ENCODE measurements around the gene DNM2. TPM values are rescaled to one million over a fixed set of nuclear protein-coding genes. Genes with fewer than 3 reads are reported as not detected.
"Not testable (repeated sequence)": the region's sequence is repeated elsewhere in the genome, so short reads cannot be mapped to it uniquely, and the experiment has no call there.

DNM2 gene
- total RNA-seq, 1 experiment from 2014 or later = 116 TPM

GRCh38 chr19:10737722-10738121 lies 19.8 kb downstream of the DNM2 start:
- DNase-seq = no peak
- Histone ChIP-seq H3K9me3 (peaks cover 15% of the 10 kb centered on the region), H3K36me3 (peaks cover 25% of the 10 kb centered on the region), H3K27me3 (no peaks in the 10 kb centered on the region), H3K4me3 (no peak overlapping the region)

- Histone ChIP-seq H3K9me3 (peaks cover 15% of the 10 kb centered on the region), H3K4me3 (no peak overlapping the region), H3K27me3 (no peaks in the 10 kb centered on the region), H3K36me3 (peaks cover 22% of the 10 kb centered on the region)
- no peak for DNase-seq
These were observed 22.9 kb downstream of the DNM2 start for GRCh38 chr19:10740798-10741197.

- peaks cover 14% of the 10 kb centered on the region for H3K36me3 ChIP-seq
- H3K4me3 ChIP-seq = no peak overlapping the region
- DNase-seq = no peak
- peaks cover 15% of the 10 kb centered on the region for H3K9me3 ChIP-seq
- H3K27me3 ChIP-seq = no peaks in the 10 kb centered on the region
These were observed 24.6 kb downstream of the DNM2 start for GRCh38 chr19:10742476-10742875.

- peaks cover 11% of the 10 kb centered on the region for H3K9me3 ChIP-seq
- H3K4me3 ChIP-seq = no peak overlapping the region
- no peaks in the 10 kb centered on the region for H3K27me3 ChIP-seq
- DNase-seq = no peak
- peaks cover 6% of the 10 kb centered on the region for H3K36me3 ChIP-seq
These were observed 26.4 kb downstream of the DNM2 start for GRCh38 chr19:10744253-10744798.

- Histone ChIP-seq H3K9me3 (peaks cover 8% of the 10 kb centered on the region), H3K36me3 (peaks cover 5% of the 10 kb centered on the region), H3K27me3 (no peaks in the 10 kb centered on the region), H3K4me3 (no peak overlapping the region)
- no peak for DNase-seq
These were observed 27.0 kb downstream of the DNM2 start for GRCh38 chr19:10744801-10745293.

GRCh38 chr19:10746437-10746836 lies 28.6 kb downstream of the DNM2 start:
- DNase-seq, H3K36me3 ChIP-seq, H3K4me3 ChIP-seq, H3K9me3 ChIP-seq, H3K27me3 ChIP-seq: not testable (repeated sequence)

- Histone ChIP-seq H3K4me3 (no peak overlapping the region), H3K27me3 (no peaks in the 10 kb centered on the region), H3K9me3 (no peaks in the 10 kb centered on the region), H3K36me3 (peaks cover 3% of the 10 kb centered on the region; the same call in 1 of the 2 replicates)
- DNase-seq = peak; percentile 25
These were observed 29.4 kb downstream of the DNM2 start for GRCh38 chr19:10747271-10747670.

GRCh38 chr19:10747674-10748073 lies 29.8 kb downstream of the DNM2 start:
- no peaks in the 10 kb centered on the region for H3K27me3 ChIP-seq
- no peaks in the 10 kb centered on the region for H3K9me3 ChIP-seq
- H3K36me3 ChIP-seq = peaks cover 3% of the 10 kb centered on the region; the same call in 1 of the 2 replicates
- no peak for DNase-seq
- H3K4me3 ChIP-seq = no peak overlapping the region

GRCh38 chr19:10748195-10748926 lies 30.5 kb downstream of the DNM2 start:
- Histone ChIP-seq H3K4me3 (no peak overlapping the region), H3K27me3 (no peaks in the 10 kb centered on the region), H3K36me3 (peaks cover 3% of the 10 kb centered on the region; the same call in 1 of the 2 replicates), H3K9me3 (no peaks in the 10 kb centered on the region)
- DNase-seq = no peak

GRCh38 chr19:10748927-10749434 lies 31.1 kb downstream of the DNM2 start:
- DNase-seq = peak; percentile 56
- Histone ChIP-seq H3K36me3 (peaks cover 3% of the 10 kb centered on the region; the same call in 1 of the 2 replicates), H3K4me3 (no peak overlapping the region), H3K27me3 (no peaks in the 10 kb centered on the region), H3K9me3 (no peaks in the 10 kb centered on the region)

- no peak for DNase-seq
- H3K4me3 ChIP-seq = no peak overlapping the region
- H3K27me3 ChIP-seq = no peaks in the 10 kb centered on the region
- peaks cover 3% of the 10 kb centered on the region; the same call in 1 of the 2 replicates for H3K36me3 ChIP-seq
- H3K9me3 ChIP-seq = no peaks in the 10 kb centered on the region
These were observed 31.8 kb downstream of the DNM2 start for GRCh38 chr19:10749435-10750384.

GRCh38 chr19:10751109-10751953 lies 33.5 kb downstream of the DNM2 start:
- no peak for DNase-seq
- Histone ChIP-seq H3K27me3 (no peaks in the 10 kb centered on the region), H3K36me3 (peaks cover 3% of the 10 kb centered on the region; the same call in 1 of the 2 replicates), H3K4me3 (no peak overlapping the region), H3K9me3 (no peaks in the 10 kb centered on the region)

GRCh38 chr19:10752237-10752912 lies 34.5 kb downstream of the DNM2 start:
- H3K27me3 ChIP-seq = no peaks in the 10 kb centered on the region
- H3K36me3 ChIP-seq = peaks cover 3% of the 10 kb centered on the region; the same call in 1 of the 2 replicates
- H3K9me3 ChIP-seq = no peaks in the 10 kb centered on the region
- H3K4me3 ChIP-seq = no peak overlapping the region
- DNase-seq = no peak

GRCh38 chr19:10752913-10753704 lies 35.2 kb downstream of the DNM2 start:
- no peak for DNase-seq
- no peak overlapping the region for H3K4me3 ChIP-seq
- H3K36me3 ChIP-seq = peaks cover 3% of the 10 kb centered on the region; the same call in 1 of the 2 replicates
- no peaks in the 10 kb centered on the region for H3K27me3 ChIP-seq
- H3K9me3 ChIP-seq = no peaks in the 10 kb centered on the region

GRCh38 chr19:10756371-10756770 lies 38.5 kb downstream of the DNM2 start:
- Histone ChIP-seq H3K27me3 (no peaks in the 10 kb centered on the region), H3K36me3 (peaks cover 8% of the 10 kb centered on the region), H3K4me3 (no peak overlapping the region), H3K9me3 (no peaks in the 10 kb centered on the region)
- no peak for DNase-seq
